A549 treated with ZK216348 at 1 μM for 4 hours (cell line): ENCODE results near the gene SNX7. TPM values are rescaled to one million over a fixed set of nuclear protein-coding genes. Genes with fewer than 3 reads are reported as not detected.

ENCODE experiments used
- total RNA-seq: library from RNA; stranded (reverse); fragments of 200-300 nt; extraction: Qiagen RNA extraction; gene quantifications from 5 replicates; pipeline ENCODE4 v1.2.3, GENCODE V29; 2022; ENCODE audit warnings: low read depth

The SNX7 gene
- total RNA-seq, result 20.5 to 43.0 TPM (median 24.6 TPM) in 5 replicates

GRCh38 chr1:98661544-98662355 is at the start of gene SNX7:
Gene SNX7 (plus strand): TSS chr1:98661721. CDS start chr1:98661732, 11 bp downstream.

